Measurements from ENCODE around the gene MED6. TPM values are rescaled to one million over a fixed set of nuclear protein-coding genes. Genes with fewer than 3 reads are reported as not detected.

MED6 gene
- polyA plus RNA-seq, 1 donor from 2014 or later: 46.6 TPM

DNA sequence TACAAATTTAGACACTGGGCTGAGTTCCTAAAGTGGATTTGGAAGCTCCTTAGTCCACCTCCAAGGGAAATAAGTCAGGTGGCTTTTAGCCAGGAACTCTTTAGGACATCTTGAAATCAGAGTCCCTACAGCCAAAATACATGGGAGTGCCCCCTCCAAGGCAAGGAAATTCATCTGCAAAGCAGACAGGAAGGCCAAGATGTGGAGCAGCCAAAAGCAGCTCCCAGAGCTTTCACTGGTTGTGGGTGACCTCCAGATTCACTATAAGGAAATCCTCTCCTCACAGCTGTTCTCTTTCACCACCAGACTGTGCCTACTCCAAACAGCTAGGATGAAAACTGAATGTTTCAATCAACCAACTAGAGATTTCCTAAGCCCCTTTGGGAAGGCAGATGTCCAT lies 47.9 kb upstream of the MED6 start:
- Histone ChIP-seq H3K4me3 (ENCODE audit: low read length) (no peak overlapping the region), H3F3A (ENCODE audit: insufficient read depth, low read length, poor library complexity, severe bottlenecking) (no peaks in the 10 kb centered on the region), H3K36me3 (ENCODE audit: insufficient read depth, low read length) (peaks cover 4% of the 10 kb centered on the region), H4K20me1 (ENCODE audit: insufficient read depth) (peaks cover 3% of the 10 kb centered on the region), H3K4me2 (ENCODE audit: low read length) (no peak overlapping the region), H3K9ac (ENCODE audit: low read length) (no peak overlapping the region), H3K27me3 (ENCODE audit: insufficient read depth, low read depth, low read length) (no peaks in the 10 kb centered on the region), H3K27ac (ENCODE audit: low read length) (no peak overlapping the region), H3K9me2 (ENCODE audit: insufficient read depth, low read length) (no peaks in the 10 kb centered on the region), H3K79me2 (replicated peaks; ENCODE audit: insufficient read depth, low read length) (peaks cover 66% of the 10 kb centered on the region), H2AFZ (ENCODE audit: low read depth, low read length) (no peak overlapping the region), H3K9me3 (ENCODE audit: low read length) (no peaks in the 10 kb centered on the region)
- TF ChIP-seq RAD21 (conservative IDR thresholded peaks at IDR 0.05) (no peak), MXI1 (conservative IDR thresholded peaks at IDR 0.05; ENCODE audit: poor library complexity, severe bottlenecking) (no peak), EP300 (conservative IDR thresholded peaks at IDR 0.05; ENCODE audit: poor library complexity, severe bottlenecking) (no peak), EZH2 (IDR thresholded peaks at IDR 0.05; ENCODE audit: borderline replicate concordance, insufficient read depth, low read length, poor library complexity, severe bottlenecking) (no peak), SMC3 (conservative IDR thresholded peaks at IDR 0.05; ENCODE audit: poor library complexity) (no peak), TAF1 (IDR thresholded peaks at IDR 0.05; ENCODE audit: low read depth) (no peak), POLR2AphosphoS5 (IDR thresholded peaks at IDR 0.05) (no peak)
- TF ChIP-seq, protein P1, sequence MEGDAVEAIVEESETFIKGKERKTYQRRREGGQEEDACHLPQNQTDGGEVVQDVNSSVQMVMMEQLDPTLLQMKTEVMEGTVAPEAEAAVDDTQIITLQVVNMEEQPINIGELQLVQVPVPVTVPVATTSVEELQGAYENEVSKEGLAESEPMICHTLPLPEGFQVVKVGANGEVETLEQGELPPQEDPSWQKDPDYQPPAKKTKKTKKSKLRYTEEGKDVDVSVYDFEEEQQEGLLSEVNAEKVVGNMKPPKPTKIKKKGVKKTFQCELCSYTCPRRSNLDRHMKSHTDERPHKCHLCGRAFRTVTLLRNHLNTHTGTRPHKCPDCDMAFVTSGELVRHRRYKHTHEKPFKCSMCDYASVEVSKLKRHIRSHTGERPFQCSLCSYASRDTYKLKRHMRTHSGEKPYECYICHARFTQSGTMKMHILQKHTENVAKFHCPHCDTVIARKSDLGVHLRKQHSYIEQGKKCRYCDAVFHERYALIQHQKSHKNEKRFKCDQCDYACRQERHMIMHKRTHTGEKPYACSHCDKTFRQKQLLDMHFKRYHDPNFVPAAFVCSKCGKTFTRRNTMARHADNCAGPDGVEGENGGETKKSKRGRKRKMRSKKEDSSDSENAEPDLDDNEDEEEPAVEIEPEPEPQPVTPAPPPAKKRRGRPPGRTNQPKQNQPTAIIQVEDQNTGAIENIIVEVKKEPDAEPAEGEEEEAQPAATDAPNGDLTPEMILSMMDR (IDR thresholded peaks at IDR 0.05; ENCODE audit: poor library complexity, severe bottlenecking): no peak
- TF ChIP-seq, protein P2, sequence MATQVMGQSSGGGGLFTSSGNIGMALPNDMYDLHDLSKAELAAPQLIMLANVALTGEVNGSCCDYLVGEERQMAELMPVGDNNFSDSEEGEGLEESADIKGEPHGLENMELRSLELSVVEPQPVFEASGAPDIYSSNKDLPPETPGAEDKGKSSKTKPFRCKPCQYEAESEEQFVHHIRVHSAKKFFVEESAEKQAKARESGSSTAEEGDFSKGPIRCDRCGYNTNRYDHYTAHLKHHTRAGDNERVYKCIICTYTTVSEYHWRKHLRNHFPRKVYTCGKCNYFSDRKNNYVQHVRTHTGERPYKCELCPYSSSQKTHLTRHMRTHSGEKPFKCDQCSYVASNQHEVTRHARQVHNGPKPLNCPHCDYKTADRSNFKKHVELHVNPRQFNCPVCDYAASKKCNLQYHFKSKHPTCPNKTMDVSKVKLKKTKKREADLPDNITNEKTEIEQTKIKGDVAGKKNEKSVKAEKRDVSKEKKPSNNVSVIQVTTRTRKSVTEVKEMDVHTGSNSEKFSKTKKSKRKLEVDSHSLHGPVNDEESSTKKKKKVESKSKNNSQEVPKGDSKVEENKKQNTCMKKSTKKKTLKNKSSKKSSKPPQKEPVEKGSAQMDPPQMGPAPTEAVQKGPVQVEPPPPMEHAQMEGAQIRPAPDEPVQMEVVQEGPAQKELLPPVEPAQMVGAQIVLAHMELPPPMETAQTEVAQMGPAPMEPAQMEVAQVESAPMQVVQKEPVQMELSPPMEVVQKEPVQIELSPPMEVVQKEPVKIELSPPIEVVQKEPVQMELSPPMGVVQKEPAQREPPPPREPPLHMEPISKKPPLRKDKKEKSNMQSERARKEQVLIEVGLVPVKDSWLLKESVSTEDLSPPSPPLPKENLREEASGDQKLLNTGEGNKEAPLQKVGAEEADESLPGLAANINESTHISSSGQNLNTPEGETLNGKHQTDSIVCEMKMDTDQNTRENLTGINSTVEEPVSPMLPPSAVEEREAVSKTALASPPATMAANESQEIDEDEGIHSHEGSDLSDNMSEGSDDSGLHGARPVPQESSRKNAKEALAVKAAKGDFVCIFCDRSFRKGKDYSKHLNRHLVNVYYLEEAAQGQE (IDR thresholded peaks at IDR 0.05; ENCODE audit: borderline replicate concordance): no peak

DNA sequence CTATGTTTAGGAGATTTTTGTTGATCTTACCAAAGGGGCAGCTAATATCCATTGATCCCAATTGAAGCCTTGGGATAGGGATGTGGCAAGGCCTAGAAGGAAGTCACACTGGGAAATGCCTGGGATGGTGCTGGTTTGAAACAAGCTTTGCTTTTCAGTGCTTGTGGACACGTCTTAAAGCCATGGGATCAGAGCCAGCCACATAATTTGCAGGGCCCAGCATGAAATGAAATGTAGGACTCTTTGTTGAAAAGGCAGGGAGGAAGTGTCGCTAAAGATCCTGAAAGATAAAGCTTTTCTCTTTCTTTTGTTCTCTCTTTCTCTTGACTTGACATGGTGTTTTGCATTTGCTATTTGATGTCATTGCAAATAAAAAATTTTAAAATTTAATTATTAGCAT lies 46.2 kb upstream of the MED6 start:
- no peaks in the 10 kb centered on the region for H3K9me2 ChIP-seq (ENCODE audit: insufficient read depth, low read length)
- H3K27ac ChIP-seq (ENCODE audit: low read length): no peak overlapping the region
- H3K27me3 ChIP-seq (ENCODE audit: insufficient read depth, low read depth, low read length): no peaks in the 10 kb centered on the region
- H2AFZ ChIP-seq (ENCODE audit: low read depth, low read length): no peak overlapping the region
- no peak overlapping the region for H3K4me2 ChIP-seq (ENCODE audit: low read length)
- peaks cover 72% of the 10 kb centered on the region for H3K79me2 ChIP-seq (replicated peaks; ENCODE audit: insufficient read depth, low read length)
- peak overlapping the region; percentile 36 for H3K4me3 ChIP-seq (ENCODE audit: low read length)
- H3K9me3 ChIP-seq (ENCODE audit: low read length): no peaks in the 10 kb centered on the region
- TF ChIP-seq MXI1 (conservative IDR thresholded peaks at IDR 0.05; ENCODE audit: poor library complexity, severe bottlenecking) (no peak), TAF1 (IDR thresholded peaks at IDR 0.05; ENCODE audit: low read depth) (no peak), EP300 (conservative IDR thresholded peaks at IDR 0.05; ENCODE audit: poor library complexity, severe bottlenecking) (no peak), EZH2 (IDR thresholded peaks at IDR 0.05; ENCODE audit: borderline replicate concordance, insufficient read depth, low read length, poor library complexity, severe bottlenecking) (no peak), RAD21 (conservative IDR thresholded peaks at IDR 0.05) (no peak), POLR2AphosphoS5 (IDR thresholded peaks at IDR 0.05) (no peak), SMC3 (conservative IDR thresholded peaks at IDR 0.05; ENCODE audit: poor library complexity) (no peak)
- TF ChIP-seq, protein P2 (IDR thresholded peaks at IDR 0.05; ENCODE audit: borderline replicate concordance): no peak
- TF ChIP-seq, protein P1 (IDR thresholded peaks at IDR 0.05; ENCODE audit: poor library complexity, severe bottlenecking): no peak
- H3F3A ChIP-seq (ENCODE audit: insufficient read depth, low read length, poor library complexity, severe bottlenecking): no peaks in the 10 kb centered on the region
- H3K9ac ChIP-seq (ENCODE audit: low read length): no peak overlapping the region
- H3K36me3 ChIP-seq (ENCODE audit: insufficient read depth, low read length): peaks cover 4% of the 10 kb centered on the region
- peaks cover 3% of the 10 kb centered on the region for H4K20me1 ChIP-seq (ENCODE audit: insufficient read depth)
